CD8-positive, alpha-beta memory T cell (primary cell): ENCODE data around the gene HHAT. TPM values are rescaled to one million over a fixed set of nuclear protein-coding genes. Genes with fewer than 3 reads are reported as not detected.

Experiments
- CTCF ChIA-PET: fragments of 350-600 bp; sonication (Branson Sonifier 250); formaldehyde crosslinking; loops from one replicate; lab custom pipeline; 2021; ENCODE audit warnings: antibody characterized with exemption; lab: Charles Lee
- POLR2A ChIA-PET: fragments of 350-600 bp; sonication (Branson Sonifier 250); formaldehyde crosslinking; loops from one replicate; lab custom pipeline; 2021; ENCODE audit warnings: antibody characterized with exemption; lab: Charles Lee
- DNase-seq, 5 donors: peaks; one replicate each; pipeline versions ENCODE4 v3.0.0 to v3.0.0-alpha.2; 2020 to 2022; ENCODE audit warnings: mixed read lengths in 1 of 5
- H3K27ac ChIP-seq: one replicate; pipeline ENCODE4 v1.7.0; 2013; ENCODE audit warnings: low read depth, mild to moderate bottlenecking, low read length, moderate library complexity
- H3K27me3 ChIP-seq: 2 replicates; pipeline ENCODE4 v1.7.0; 2013; ENCODE audit warnings: low read length, mild to moderate bottlenecking; ENCODE audit not compliant: insufficient read depth, poor library complexity, severe bottlenecking
- H3K36me3 ChIP-seq: 2 replicates; pipeline ENCODE4 v1.7.0; 2013; ENCODE audit warnings: mild to moderate bottlenecking, low read length, moderate library complexity; ENCODE audit not compliant: insufficient read depth
- H3K4me1 ChIP-seq: 2 replicates; pipeline ENCODE4 v1.7.0; 2013; ENCODE audit warnings: mild to moderate bottlenecking, low read length, moderate library complexity; ENCODE audit not compliant: insufficient read depth
- H3K4me3 ChIP-seq: 2 replicates; pipeline ENCODE4 v1.7.0; 2013; ENCODE audit warnings: mild to moderate bottlenecking, low read length
- H3K9me3 ChIP-seq: 2 replicates; pipeline ENCODE4 v1.7.0; 2013; ENCODE audit warnings: mild to moderate bottlenecking, low read length
- H3K27ac Mint-ChIP-seq, 8 donors: one replicate each; pipeline ENCODE4 v1.8.0; 2020 to 2021; ENCODE audit warnings: mixed read lengths in 8 of 8, mild to moderate bottlenecking in 6 of 8, inconsistent platforms in 3 of 8, moderate library complexity in 3 of 8
- H3K27me3 Mint-ChIP-seq, 2 donors: one replicate each; pipeline ENCODE4 v1.8.0; 2020 to 2021; ENCODE audit warnings: mixed read lengths in 2 of 2, mild to moderate bottlenecking in 1 of 2, moderate library complexity in 1 of 2
- H3K36me3 Mint-ChIP-seq, 3 donors: one replicate each; pipeline ENCODE4 v1.8.0; 2020 to 2021; ENCODE audit warnings: mixed read lengths in 3 of 3, inconsistent platforms in 1 of 3, mild to moderate bottlenecking in 1 of 3
- H3K4me1 Mint-ChIP-seq, 3 donors: one replicate each; pipeline ENCODE4 v1.8.0; 2020 to 2021; ENCODE audit warnings: mixed read lengths in 3 of 3, inconsistent platforms in 1 of 3, mild to moderate bottlenecking in 1 of 3
- H3K4me3 Mint-ChIP-seq, 7 donors: one replicate each; pipeline ENCODE4 v1.8.0; 2020 to 2021; ENCODE audit warnings: mixed read lengths in 7 of 7, mild to moderate bottlenecking in 6 of 7, moderate library complexity in 4 of 7, inconsistent platforms in 2 of 7
- H3K9me3 Mint-ChIP-seq, 5 donors: one replicate each; pipeline ENCODE4 v1.8.0; 2020 to 2022; ENCODE audit warnings: mixed read lengths in 5 of 5, mild to moderate bottlenecking in 3 of 5, moderate library complexity in 2 of 5, inconsistent platforms in 1 of 5
- polyA plus RNA-seq: library from polyadenylated mRNA; unstranded; fragments of 300-500 nt; fragmentation: Illumina TruSeq; gene quantifications from one replicate; pipeline ENCODE4 v1.2.3, GENCODE V29; 2021
- total RNA-seq, 2 experiments: library from RNA; stranded (reverse); gene quantifications; one replicate each; pipeline ENCODE4 v1.2.3, GENCODE V29; 2021

HHAT gene
- total and polyA plus RNA-seq, 3 experiments from 2014 or later, result 1.4 to 4.6 (median 2.1) TPM

DNA sequence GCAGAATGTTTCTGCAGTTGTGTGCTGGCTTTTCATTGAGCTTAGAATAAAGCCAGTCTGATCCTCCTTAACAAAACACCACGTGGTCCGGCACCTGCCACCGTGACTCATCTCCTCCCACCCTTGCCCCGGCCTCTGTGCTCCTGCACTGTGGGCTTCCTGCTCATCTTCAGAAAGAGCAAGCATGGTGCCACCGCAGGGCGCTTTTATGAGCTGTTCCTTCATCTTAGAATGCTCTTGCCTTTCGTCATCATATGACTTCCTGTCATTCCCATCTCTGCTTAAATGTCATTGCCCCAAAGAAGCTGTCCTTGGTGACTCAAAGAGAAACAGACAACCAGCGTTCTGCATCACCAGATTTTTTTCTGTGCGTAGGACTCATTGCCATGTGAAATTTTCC is 117.8 kb downstream of the HHAT start:
- Histone ChIP-seq H3K36me3 (no peaks in the 10 kb centered on the region), H3K9me3 (no peaks in the 10 kb centered on the region), H3K4me3 (no peak overlapping the region), H3K27ac (no peak overlapping the region), H3K4me1 (peaks cover 6% of the 10 kb centered on the region), H3K27me3 (no peaks in the 10 kb centered on the region)
- POLR2A ChIA-PET, result no interaction called here
- Mint-ChIP-seq H3K4me3 (peak overlapping the region in 5 of 7 donors; percentile 2 to 66 (median 26)), H3K9me3 (no peaks in the 10 kb centered on the region), H3K4me1 (peaks cover 11 to 13% (median 12%) of the 10 kb centered on the region in 3 donors), H3K27ac (peak overlapping the region in 6 of 8 donors; percentile 33 to 77 (median 58)), H3K36me3 (peaks cover 0 to 3% (median 0%) of the 10 kb centered on the region in 3 donors), H3K27me3 (peaks cover 0 to 2% of the 10 kb centered on the region in 2 donors)
- CTCF ChIA-PET, result interaction anchor here (1.4 kb wide), 1 partner anchor 688 kb away, joined by 6 read pairs; no protein-coding TSS in a partner anchor
- DNase-seq, result peak; percentile 37 to 79 (median 40)

DNA sequence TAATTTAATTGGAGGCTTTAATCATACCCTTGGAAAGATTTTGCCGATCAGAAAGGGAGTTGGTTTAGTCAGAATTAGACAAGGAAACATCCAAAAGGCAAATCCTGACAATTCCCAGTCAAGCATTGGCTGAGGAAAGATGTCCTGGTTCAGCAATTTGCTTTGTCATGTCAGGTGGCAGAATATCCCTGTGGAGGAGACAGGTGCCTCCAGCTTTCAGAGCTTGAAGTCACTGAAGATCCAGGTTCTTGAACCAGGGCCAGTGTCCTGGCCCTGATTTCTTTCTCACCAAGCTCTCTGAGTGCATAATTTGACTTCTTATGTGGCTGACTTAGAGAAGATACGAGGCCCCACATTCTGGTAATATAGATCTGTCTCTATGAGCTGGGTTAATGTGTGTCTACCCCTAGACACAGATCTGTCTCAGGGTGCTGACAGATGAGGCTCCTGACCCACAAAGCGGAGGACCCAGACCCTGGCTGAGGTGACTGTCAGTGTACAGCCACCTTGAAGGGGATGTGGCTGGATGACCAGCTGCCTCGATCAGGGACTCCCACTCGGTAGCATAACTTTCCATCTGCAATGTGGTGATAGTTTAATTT is 118.9 kb downstream of the HHAT start:
- no peak for DNase-seq
- POLR2A ChIA-PET, result no interaction called here

DNA sequence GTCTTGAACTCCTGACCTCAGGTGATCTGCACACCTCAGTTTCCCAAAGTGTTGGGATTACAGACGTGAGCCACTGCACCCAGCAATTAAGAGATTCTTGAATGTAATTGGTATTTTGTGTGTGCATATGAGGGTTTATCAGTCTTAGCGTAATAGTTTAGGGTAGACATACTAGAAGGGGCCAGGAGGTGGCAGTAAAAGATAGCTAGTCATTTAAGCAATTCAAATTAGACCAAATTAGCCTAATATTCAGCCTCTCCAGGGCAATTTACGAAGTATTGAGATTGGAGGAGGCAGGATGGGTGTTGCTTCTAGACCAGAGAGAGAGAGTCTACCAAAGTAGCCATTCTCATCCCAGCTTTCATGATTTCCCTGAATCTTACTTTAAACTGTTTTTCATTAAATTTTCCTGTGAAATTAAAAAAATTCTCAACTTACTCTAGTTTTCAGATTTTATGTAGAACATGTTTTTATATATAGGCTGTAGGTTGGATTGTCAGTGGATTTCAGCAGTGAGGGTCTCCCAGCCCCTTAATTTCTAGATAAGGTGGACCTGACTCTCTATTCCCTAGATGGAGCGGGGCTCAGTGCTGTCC is 119.7 kb downstream of the HHAT start:
- Histone ChIP-seq H3K4me3 (no peak overlapping the region), H3K4me1 (peaks cover 6% of the 10 kb centered on the region), H3K36me3 (no peaks in the 10 kb centered on the region), H3K9me3 (no peaks in the 10 kb centered on the region), H3K27ac (no peak overlapping the region), H3K27me3 (no peaks in the 10 kb centered on the region)
- Mint-ChIP-seq H3K27me3 (peaks cover 0 to 2% of the 10 kb centered on the region in 2 donors), H3K9me3 (no peaks in the 10 kb centered on the region), H3K36me3 (peaks cover 0 to 3% (median under 1%) of the 10 kb centered on the region in 3 donors), H3K4me1 (peaks cover 11 to 13% (median 12%) of the 10 kb centered on the region in 3 donors), H3K4me3 (no peak overlapping the region), H3K27ac (peak overlapping the region in 2 of 8 donors; percentile 26 to 34)
- ChIA-PET CTCF (interaction anchor here (1.5 kb wide), 1 partner anchor 1066 kb away, joined by 5 read pairs; no protein-coding TSS in a partner anchor), POLR2A (no interaction called here)
- DNase-seq, result peak in 1 of 5 donors; percentile 4

More for the DNA sequence above, 118.9 kb downstream of the HHAT start:
- H3K4me3 Mint-ChIP-seq, result no peak overlapping the region
- peaks cover 0 to 3% (median 0%) of the 10 kb centered on the region in 3 donors for H3K36me3 Mint-ChIP-seq
- no peaks in the 10 kb centered on the region for H3K9me3 ChIP-seq
- no peak overlapping the region for H3K27ac ChIP-seq
- H3K9me3 Mint-ChIP-seq, result no peaks in the 10 kb centered on the region
- peaks cover 6% of the 10 kb centered on the region for H3K4me1 ChIP-seq
- H3K36me3 ChIP-seq, result no peaks in the 10 kb centered on the region
- H3K27me3 Mint-ChIP-seq, result peaks cover 0 to 2% of the 10 kb centered on the region in 2 donors
- CTCF ChIA-PET, result interaction anchor here (0.7 to 1.5 kb wide), 3 partner anchors 687 to 1068 kb away, joined by 3 to 6 read pairs (median 5); no protein-coding TSS in a partner anchor
- peaks cover 11 to 13% (median 12%) of the 10 kb centered on the region in 3 donors for H3K4me1 Mint-ChIP-seq
- no peak overlapping the region for H3K27ac Mint-ChIP-seq
- H3K27me3 ChIP-seq, result no peaks in the 10 kb centered on the region
- no peak overlapping the region for H3K4me3 ChIP-seq

DNA sequence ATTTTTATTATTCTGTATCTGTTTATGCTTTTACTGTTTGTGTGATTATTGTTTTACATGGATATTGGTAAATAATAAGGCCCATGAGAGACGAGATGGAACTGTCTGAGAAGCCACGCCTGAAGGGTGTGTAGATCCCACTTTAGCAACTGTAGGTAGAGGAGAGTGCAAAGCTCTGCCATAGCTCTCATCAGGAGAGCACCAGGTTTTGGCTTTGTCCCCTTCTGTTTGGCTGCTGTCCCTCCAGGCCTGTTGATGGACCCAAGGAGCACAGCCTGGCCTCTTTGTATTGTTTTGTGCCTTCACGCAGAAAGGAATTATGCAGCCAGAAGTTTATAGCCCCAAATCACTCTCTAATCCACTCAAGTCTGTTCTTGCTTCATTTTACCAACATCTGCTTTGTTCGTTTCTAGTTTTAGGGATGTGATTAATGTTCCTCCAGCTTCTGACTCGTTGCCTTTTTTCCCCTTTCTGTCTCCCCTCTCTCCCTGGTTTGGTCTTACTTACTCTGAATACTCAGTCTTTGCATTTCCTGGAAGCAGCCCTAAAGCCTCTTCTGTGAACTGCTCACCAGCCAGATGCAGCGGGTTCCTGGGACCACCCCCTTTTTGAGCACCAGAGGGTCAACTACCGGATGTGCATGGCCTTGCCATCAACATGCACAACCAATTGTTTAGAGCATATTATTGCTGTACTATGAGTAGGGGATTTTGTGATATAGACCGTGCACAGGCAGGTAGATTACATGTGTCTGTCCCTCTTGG is 127.3 kb downstream of the HHAT start:
- H3K27ac ChIP-seq, result no peak overlapping the region
- H3K36me3 ChIP-seq, result no peaks in the 10 kb centered on the region
- Mint-ChIP-seq H3K4me3 (no peak overlapping the region), H3K27me3 (peaks cover 0 to 2% of the 10 kb centered on the region in 2 donors), H3K27ac (no peak overlapping the region), H3K9me3 (no peaks in the 10 kb centered on the region), H3K4me1 (no peaks in the 10 kb centered on the region), H3K36me3 (peaks cover 0 to 10% (median 0%) of the 10 kb centered on the region in 3 donors)
- ChIA-PET POLR2A (no interaction called here), CTCF (no interaction called here)
- H3K4me3 ChIP-seq, result no peak overlapping the region
- H3K4me1 ChIP-seq, result no peaks in the 10 kb centered on the region
- H3K27me3 ChIP-seq, result no peaks in the 10 kb centered on the region
- no peaks in the 10 kb centered on the region for H3K9me3 ChIP-seq
- no peak for DNase-seq

DNA sequence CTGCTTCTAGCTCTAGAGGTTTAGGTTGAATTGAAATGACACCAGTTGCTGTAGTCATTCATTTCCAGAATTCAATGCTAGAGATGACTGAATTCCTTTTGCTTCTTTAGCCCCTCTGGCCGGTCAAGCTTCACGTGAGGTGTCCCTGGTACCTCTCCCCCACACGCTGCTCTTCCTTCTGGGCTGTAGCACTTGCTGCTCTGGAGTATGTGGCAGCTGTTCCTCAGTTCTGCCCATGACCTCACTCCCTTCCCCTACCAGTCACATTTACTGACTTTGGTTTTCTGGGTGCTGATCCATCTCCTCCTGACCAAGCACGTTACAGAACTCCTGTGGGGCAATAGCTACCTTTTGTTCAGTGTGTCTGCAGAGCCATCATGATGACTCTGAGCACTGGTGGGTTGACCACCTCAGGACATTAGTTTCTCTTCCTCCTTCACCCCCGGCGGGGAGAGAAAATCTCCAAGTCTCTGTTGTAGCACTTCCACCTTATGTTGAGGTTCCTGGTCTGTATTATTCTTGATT is 128.1 kb downstream of the HHAT start:
- no peak overlapping the region for H3K4me3 ChIP-seq
- no peak overlapping the region for H3K4me3 Mint-ChIP-seq
- CTCF ChIA-PET, result no interaction called here
- H3K27me3 Mint-ChIP-seq, result peaks cover 0 to 2% of the 10 kb centered on the region in 2 donors
- no peaks in the 10 kb centered on the region for H3K4me1 Mint-ChIP-seq
- H3K27ac ChIP-seq, result no peak overlapping the region
- no peaks in the 10 kb centered on the region for H3K9me3 ChIP-seq
- H3K36me3 ChIP-seq, result no peaks in the 10 kb centered on the region
- POLR2A ChIA-PET, result no interaction called here
- peaks cover 0 to 10% (median 0%) of the 10 kb centered on the region in 3 donors for H3K36me3 Mint-ChIP-seq
- no peaks in the 10 kb centered on the region for H3K27me3 ChIP-seq
- no peak overlapping the region for H3K27ac Mint-ChIP-seq
- H3K9me3 Mint-ChIP-seq, result no peaks in the 10 kb centered on the region
- H3K4me1 ChIP-seq, result no peaks in the 10 kb centered on the region
- no peak for DNase-seq

DNA sequence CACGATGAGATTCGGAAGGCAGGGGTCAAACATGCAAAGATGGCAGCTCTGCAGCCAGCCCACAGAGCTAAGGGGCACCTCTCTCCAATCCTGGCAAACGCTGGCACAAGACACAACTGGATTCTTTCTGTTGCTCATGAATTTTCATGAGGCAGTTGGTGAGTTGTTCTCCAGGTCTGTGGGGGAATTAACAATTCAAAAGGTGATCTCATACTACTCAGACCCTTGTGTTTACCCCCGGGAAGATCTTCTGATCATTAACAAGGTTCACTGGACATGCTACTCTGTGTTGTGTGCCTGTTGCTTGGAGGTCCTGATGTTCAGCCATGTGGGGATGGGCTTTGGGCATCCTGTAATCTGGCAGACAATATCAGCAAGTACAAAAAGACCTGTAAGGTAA is 128.9 kb downstream of the HHAT start:
- CTCF ChIA-PET, result no interaction called here
- H3K36me3 ChIP-seq, result no peaks in the 10 kb centered on the region
- no peaks in the 10 kb centered on the region for H3K27me3 ChIP-seq
- H3K4me3 ChIP-seq, result no peak overlapping the region
- peaks cover 0 to 2% of the 10 kb centered on the region in 2 donors for H3K27me3 Mint-ChIP-seq
- H3K27ac ChIP-seq, result no peak overlapping the region
- no peaks in the 10 kb centered on the region for H3K9me3 ChIP-seq
- H3K4me1 ChIP-seq, result no peaks in the 10 kb centered on the region
- DNase-seq, result no peak
- no peak overlapping the region for H3K4me3 Mint-ChIP-seq
- H3K27ac Mint-ChIP-seq, result no peak overlapping the region
- POLR2A ChIA-PET, result no interaction called here
- peaks cover 0 to 10% (median 0%) of the 10 kb centered on the region in 3 donors for H3K36me3 Mint-ChIP-seq
- no peaks in the 10 kb centered on the region for H3K9me3 Mint-ChIP-seq
- no peaks in the 10 kb centered on the region for H3K4me1 Mint-ChIP-seq

DNA sequence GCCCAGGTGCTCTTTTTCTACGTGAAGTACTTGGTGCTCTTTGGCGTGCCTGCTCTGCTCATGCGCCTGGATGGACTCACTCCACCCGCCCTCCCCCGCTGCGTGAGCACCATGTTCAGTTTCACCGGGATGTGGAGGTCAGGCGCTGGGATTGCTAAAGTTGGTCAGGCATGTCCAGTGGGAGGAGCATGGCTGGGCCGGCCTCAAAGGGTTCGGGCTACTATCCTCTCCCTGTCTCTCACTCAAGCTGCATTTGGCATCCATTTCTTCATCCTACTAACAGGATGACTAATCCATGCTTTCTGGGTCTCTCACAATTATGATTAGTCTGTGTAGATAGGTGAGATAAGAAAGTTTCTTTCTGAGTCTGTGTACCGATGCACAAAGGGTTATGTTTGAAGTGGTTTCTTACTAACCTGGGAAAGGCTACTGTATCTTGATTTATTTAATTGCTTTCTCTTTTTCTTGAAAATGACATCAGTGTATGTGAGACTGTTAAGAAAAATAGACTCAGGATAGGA is 135.9 kb downstream of the HHAT start:
- no peak overlapping the region for H3K27ac Mint-ChIP-seq
- H3K36me3 ChIP-seq, result no peaks in the 10 kb centered on the region
- CTCF ChIA-PET, result no interaction called here
- no peak overlapping the region for H3K27ac ChIP-seq
- H3K27me3 Mint-ChIP-seq, result no peaks in the 10 kb centered on the region
- H3K27me3 ChIP-seq, result no peaks in the 10 kb centered on the region
- H3K9me3 Mint-ChIP-seq, result no peaks in the 10 kb centered on the region
- H3K36me3 Mint-ChIP-seq, result peaks cover 0 to 16% (median 14%) of the 10 kb centered on the region in 3 donors
- H3K4me3 Mint-ChIP-seq, result no peak overlapping the region
- H3K4me3 ChIP-seq, result no peak overlapping the region
- H3K4me1 ChIP-seq, result no peaks in the 10 kb centered on the region
- H3K9me3 ChIP-seq, result no peaks in the 10 kb centered on the region
- DNase-seq, result no peak
- POLR2A ChIA-PET, result no interaction called here
- no peaks in the 10 kb centered on the region for H3K4me1 Mint-ChIP-seq
